ENCODE data around the gene RPS6KA3.
A peak's percentile ranks its signal among the peaks of the same experiment; 100 is the strongest.

RPS6KA3 gene

DNA sequence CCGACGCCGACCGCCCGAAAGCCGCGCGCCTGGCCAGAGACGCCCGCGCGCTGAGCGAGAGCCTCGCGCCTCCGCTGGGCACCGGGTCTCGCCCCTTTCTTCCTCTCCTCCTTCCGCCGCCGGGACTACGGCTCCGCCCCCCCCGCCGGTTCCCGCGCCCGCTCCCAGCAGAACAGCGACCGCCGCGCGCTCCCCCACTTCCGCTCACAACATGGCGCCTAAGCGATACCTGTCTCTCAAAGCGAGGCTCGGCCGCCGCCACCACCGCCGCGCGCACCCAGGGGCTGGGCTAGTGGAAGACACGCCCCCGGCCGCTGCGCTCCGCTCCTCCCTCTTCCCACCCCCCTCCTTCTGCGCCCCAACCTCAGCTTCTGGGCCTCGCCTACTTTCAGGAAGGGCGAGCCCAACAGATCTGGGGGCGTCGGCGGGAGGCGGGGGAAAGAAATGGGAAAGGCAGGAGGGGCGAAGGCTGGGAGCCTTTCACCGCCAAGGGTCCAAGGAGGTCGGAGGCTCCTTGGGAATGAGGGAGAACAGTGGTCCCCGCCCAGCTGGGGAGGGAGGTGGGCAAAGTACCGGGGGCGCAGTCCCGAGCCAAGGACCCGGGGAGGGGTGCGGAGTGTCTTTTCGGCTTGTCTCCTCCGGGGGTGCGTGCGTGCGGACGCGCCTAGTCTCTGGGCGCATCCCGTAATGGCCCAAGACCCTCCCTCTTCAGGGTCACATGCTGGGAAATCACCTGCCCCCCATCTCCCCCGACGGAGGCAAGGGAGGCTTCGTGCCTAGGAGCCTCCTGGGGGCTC lies at the start of gene RPS6KA3:
TSS of gene RPS6KA3 (minus strand) at position 100 of the 797 bp plus-strand sequence. CDS start 277 bp downstream, outside the sequence.
- no peak for FAIRE-seq

DNA sequence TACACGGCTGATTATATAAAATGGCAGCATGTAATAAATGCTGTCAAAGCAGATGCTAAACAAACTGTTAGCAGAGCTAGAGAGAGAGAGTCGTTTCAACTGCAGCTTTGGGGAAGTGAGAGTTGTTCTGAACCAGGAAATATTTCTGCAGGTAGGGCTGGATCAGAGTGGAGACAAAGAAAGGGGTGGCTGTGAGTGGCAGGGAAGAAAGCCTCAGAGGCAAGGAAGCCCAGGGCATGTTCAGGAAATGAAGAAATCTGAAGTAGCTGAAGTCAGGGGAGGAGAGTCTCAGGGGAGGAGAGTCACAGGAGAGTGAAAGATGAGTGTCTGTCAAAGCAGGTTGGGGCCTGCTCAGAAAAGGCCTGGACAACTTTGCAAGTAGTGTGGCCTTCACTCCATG lies 48.4 kb upstream of the RPS6KA3 start:
- no peak for FAIRE-seq

DNA sequence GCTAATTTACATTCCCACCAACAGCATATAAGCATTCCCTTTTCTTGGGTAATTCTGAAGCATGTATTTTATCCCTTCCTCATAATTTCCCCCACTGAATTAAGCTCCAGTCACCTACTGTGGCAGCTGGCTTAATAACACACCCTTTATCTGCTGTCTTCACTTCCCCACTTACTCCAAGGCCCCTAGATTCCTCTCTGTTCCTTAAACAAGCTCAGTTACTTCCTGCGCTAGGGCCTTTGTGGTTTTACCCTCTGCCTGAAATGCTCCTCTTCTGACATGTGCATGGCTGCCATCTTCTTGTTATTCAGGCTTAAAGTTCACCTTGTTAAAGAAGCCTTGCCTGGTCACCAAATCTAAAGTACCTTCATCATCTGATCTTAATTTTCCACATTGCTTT lies 47.2 kb upstream of the RPS6KA3 start:
- no peak for FAIRE-seq

DNA sequence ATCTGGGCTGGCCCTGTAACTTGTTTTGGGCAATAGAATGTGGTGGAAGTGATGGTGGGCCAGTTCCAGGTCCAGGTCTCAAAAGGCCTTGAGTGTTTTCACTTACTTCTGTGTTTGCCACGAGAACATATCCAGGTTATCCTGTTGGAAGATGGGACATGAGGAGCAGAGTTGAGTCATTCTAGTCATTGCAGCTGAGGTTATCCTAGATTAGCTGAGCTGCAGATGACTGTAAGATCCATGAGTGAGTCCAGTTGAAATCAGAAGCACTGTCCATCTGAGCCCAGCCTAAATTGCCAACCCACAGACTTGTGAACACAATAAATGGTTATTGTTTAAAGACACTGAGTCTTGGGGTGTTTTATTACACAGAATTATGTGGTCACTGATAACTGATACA lies 45.3 kb upstream of the RPS6KA3 start:
- no peak for FAIRE-seq

DNA sequence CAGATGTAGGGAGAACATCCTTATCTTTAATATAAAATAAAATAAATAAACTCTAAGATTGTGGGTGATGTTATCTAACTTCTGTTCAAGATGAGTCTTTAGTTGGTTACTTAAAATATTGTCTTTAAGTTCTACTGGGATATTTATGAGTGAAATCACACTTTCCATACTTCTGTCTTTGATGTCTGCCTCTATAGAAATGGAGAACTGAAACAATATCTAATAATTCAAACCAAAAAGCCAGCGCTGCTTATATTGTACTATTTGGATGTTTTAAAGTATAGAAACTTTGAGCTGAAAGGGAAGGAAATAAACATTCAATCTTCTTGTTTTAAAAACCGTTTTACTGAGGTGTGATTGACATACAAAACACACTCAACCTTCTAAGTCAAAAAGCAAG lies 44.8 kb upstream of the RPS6KA3 start:
- FAIRE-seq: no peak

DNA sequence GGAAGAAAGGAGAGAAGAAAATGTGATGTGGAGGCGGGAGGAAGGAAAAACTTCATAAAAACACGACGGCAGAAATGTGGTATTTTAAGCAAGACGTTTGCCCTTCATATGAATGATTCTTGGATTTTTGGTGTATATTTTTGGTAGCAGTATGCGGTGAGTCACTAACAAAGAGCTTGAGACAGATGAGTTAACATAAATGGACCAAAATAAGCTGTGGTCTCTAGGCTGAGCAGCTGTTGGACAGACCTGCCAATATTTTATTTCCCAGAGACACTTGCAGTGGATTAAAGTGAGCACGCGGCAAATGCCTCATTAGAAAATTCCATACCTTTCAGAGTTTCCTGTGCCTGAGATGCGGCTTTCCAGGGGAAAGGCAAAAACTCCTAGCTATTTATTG lies 43.1 kb upstream of the RPS6KA3 start:
- no peak for FAIRE-seq

DNA sequence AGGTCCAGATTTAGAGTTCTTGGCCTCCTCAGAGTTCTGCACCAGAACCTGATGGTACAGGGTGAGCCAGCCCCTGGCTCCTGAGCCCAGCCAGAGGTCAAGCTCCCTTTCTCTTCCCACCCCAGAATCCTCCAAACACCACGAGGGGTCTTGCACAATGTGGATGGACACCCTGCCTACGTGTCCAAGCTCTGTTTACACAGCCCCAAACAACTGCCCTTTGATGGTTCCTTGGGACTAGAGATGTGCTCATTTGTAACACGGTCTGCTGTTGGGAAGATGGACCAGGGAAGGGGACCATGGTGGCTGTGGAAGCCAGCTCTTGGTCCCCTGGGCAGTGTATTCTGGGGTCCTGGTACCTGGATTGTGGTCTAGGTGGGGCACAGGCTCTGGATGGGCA lies 40.0 kb upstream of the RPS6KA3 start:
- FAIRE-seq: no peak

DNA sequence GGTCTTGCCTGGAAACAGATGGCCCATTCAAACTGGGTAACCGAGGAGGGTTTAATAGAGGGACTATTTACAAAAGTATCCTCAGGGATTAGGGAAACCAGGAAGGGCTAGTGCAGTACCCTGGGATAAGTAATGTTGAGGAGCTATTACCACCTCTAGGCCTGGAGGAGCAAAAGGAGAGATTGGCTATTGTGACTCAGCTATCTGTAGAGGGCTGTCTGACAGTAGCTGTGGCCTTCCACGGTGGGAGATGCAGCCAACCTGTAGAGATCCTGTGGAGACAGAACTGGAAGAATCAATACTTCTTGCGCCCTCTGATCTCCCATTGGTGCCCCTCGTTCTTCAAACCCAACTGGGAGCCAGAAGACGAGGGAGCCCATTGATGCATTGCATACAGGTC lies 34.1 kb upstream of the RPS6KA3 start:
- no peak for FAIRE-seq

DNA sequence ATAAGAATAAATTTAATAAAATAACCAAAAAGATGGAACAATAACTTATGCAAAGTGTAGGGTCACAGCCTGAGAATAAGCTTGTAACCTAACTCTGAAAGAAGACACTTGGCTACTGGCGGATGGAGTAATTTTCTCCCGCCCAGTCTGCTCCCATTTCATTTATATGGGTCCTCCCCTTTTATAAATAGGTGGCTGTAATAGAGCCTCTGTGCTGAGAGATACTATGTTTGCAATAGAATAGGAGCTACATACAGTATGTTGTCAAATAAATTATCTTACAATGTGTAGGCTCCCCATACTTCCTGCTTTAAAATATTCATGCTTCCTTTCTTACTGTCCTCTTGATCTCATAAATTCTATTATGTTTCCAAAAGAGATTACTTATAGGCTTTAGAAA lies 28.2 kb upstream of the RPS6KA3 start:
- FAIRE-seq: no peak

DNA sequence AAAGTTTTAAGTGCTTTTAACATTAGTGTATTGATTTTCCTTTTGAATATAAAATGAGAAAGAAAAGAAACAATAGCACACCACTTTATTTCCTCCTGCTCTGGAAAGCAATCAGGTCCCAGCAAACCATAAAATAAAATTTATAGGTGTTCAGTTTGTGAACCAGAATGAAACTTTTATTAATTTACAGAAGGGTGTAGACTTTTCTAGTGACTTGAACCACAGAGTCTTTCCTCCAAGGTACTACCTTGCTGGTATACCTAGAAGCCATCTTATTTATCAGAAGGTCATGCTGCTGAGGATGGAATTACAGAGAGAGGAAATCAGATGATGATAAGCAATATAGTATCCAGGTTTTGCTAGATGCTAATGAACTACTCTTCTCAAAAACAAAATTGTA lies 27.6 kb upstream of the RPS6KA3 start:
- FAIRE-seq: no peak

DNA sequence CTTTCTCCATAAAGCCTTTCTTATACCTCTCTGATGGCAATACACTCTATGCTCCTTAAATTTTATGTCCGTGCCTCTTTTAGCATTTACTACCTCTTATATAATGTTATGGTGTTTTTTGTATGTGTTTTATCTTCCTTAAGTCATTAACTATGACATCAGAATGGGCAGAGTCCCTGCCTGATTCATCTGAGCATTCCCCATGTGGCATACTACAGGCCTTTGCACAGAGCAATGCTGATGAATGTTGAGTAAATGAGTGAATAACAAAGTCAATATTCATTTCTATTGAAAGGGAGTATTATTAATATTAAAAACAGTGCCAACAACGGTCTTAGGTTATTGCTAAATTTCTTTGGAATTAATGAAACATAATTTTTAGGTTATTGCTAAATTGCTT lies 18.8 kb upstream of the RPS6KA3 start:
- FAIRE-seq: no peak

DNA sequence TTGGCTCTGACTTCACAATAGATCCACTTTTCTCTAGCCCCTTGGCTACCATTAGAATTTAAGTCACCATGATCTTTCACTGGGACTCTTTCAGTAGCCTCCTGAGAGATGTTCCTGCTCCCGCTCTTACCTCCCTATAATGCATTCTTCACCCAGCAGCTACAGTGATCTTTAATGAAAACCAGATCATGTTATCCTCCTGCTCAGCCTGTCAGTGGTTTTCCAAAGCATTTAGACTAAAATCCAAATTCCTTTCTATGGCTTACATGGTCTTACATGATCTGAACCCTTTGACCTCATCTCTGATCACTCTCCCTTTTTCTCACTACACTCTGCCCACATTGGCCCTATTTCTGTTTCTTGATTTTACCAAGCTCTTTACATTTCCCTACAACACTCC lies 18.3 kb upstream of the RPS6KA3 start:
- FAIRE-seq: no peak

DNA sequence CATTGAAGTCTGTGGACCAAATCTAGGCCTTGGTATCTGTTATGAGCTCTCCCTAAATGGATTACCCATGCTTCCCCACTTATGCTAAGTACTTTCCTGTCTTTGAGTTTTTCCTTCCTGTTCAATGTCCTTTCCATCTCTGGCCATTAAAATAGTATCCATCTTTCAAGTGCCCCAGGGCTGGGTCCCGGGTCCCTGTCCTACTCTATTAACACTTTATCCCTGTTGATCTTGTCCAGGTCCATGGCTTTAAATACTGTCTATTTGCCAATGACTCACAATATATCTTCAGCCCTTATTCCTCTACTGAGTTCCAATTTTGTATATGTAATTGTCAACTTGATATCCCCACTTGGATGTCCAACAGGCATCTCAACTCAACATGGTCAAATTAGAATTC lies 17.7 kb upstream of the RPS6KA3 start:
- FAIRE-seq: no peak

DNA sequence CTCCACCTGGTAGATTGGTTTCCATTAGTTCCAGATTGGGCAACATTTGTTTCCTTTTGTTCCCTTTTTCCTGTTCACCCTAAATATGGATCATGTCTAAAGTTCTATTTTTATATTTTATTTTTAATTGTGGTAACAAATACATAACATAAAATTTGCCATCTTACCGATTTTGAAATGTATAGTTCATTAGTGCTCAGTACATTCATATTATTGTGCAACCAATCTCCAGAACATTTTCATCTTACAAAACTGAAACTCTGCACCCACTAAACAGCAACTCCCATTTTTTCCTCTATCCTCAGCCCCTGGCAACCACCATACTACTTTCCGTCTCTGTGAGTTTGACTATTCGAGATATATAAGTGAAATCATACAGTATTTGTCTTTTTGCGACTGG lies 14.2 kb upstream of the RPS6KA3 start:
- no peak for FAIRE-seq

DNA sequence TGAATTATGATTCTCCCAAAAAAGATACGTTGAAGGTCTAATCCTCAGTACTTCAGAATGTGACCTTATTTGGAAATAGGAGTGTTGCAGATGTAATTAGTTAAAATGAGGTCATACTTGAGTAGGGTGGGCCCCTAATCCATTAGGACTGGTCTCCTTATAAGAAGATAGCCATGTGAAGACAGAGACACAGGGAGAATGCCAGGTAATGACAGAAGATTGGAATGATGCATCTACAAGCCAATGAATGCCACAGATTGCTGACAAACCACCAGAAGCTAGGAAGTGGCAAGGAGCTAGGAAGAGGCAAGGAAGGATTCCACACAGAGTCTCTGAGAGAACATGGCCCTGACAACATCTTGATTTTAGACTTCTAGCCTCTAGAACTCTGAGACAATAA lies 7.4 kb upstream of the RPS6KA3 start:
- no peak for FAIRE-seq

DNA sequence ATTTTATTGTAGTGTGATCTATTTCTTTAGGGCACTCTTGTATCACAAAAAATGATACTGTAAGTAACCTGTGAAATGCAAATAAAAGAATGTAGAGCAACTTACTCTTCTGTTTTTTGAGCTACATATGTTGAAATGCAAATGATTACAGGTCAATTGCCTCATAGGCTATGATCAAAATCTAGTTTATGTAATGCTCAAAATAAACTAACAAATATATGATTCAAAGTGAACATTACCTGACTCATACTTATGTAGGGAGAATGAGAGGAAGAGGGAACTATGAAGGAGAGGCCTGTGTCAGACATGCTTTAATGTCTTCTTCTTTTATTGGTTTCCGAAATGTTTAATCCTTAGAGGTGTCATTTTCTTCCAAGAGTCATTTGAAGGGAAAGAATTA lies 5.0 kb upstream of the RPS6KA3 start:
- FAIRE-seq: no peak

DNA sequence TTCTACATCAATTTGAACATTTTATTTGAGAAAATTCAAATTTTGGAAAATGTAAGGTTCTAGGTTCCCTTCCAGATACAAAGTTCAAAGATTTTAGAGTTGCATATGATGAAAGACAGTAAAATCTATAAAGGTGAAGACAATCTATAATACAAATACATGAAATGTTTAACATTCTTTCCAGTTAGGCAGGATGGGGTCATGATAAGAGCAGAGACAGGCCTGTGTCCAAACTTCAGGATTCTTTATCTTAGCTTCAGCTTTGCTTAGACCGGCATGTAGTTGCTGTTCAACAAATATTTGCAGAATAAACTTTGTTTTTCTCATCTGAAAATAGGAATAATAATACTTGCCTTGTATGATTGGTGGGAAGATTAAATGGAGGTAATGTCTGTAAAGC lies 4.5 kb upstream of the RPS6KA3 start:
- FAIRE-seq: no peak

DNA sequence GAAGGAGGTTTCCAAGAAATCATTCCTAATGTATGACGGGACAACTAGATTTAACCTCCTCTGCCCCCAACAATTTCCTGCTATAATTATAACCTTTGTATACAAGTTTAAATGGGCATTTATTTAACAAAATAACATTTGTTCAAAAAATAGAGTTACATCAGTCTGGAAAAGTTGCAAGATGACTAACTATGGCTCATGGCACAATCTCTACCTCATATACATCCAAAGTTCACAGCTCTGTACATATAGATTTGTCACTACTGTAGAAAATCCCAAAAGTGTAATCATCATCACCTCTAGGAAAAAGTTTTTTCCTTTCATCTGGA lies 3.8 kb upstream of the RPS6KA3 start:
- FAIRE-seq: no peak

DNA sequence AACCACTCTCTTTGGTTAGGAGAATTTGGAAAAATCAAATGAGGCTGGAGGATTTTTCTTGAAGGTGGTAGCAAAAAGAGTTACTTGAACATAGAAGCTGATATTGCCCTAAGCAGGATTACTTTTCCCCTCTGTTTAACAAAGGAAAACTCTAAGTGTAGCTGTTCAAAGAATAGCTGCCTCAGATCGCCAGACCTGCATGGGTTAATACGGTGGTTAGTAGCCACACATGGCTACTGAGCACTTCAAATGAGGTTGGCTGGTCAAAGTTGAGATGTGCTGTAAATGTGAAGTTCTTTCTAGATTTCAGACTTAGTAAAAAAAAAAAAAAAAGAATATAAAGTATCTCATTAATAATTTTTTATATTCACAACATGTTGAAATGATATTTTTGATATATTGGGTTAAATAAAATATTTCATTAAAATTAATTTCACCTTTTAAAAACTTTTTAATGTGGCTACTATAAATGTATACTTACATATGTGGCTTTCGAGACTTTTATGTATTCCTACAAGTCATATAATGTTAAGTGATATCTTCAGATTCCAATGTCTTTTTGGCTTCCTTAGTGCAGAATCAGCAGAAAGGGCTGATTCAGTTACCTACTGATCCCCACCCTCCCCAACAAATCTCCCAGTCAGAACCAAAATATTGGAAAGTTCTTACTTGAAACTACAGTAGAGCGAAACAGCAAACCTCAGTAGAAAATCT lies 3.3 kb upstream of the RPS6KA3 start:
- FAIRE-seq: peak; percentile 46

DNA sequence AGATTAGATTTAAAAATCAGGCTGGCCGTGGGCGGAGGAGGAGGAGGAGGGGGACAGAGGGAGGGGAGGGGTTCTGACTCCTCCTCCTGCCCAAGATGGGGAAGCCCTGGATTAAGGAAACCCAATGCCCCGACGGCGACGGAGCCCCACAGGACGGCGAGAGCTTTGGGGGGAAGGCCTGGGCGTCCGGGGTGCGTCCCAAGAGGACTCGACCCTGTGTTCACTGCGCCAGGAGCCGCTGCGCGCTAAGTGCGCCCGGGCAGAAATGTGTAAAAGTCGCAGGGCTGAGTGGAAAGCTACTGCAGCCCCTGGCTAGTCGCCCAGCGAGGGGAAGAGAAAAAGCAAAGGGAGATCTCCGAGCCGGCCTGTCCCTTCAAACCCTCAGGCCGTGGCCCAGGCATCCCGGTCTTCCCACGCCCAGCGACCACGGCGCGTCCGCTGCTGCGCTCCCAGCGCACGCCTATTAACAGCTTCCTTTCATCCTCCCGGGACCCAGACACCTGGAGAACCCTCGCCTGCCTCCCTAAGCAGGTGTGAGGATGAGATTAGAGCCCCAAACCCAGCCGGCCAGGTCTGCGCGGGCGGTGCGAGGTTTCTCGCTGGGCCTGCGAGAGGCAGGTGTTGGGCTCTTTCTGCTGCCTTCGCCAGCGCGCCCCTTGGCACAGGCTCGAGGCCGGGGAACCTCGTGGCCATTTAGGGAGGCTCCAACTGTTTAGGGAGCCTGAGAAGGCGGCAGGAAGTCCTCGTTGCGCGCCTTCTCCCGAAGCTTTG lies 1.4 kb upstream of the RPS6KA3 start:
- FAIRE-seq: no peak

DNA sequence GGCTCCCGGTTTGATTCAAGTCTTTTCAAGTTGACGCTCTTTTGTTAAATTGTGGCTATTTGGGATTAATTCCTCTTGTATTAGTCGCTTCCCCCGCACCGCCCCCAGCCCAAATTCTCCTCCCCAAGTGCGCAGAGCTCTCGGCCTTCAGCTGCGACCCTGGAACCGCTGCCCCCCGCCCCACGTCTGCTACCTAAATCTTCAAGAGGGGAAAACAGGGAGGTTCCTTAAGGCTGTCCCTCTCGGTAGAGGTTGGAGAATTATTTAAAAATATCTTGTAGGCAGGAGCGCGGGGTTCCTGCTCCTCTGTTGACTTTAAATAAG lies 860 bp upstream of the RPS6KA3 start:
- FAIRE-seq: no peak

DNA sequence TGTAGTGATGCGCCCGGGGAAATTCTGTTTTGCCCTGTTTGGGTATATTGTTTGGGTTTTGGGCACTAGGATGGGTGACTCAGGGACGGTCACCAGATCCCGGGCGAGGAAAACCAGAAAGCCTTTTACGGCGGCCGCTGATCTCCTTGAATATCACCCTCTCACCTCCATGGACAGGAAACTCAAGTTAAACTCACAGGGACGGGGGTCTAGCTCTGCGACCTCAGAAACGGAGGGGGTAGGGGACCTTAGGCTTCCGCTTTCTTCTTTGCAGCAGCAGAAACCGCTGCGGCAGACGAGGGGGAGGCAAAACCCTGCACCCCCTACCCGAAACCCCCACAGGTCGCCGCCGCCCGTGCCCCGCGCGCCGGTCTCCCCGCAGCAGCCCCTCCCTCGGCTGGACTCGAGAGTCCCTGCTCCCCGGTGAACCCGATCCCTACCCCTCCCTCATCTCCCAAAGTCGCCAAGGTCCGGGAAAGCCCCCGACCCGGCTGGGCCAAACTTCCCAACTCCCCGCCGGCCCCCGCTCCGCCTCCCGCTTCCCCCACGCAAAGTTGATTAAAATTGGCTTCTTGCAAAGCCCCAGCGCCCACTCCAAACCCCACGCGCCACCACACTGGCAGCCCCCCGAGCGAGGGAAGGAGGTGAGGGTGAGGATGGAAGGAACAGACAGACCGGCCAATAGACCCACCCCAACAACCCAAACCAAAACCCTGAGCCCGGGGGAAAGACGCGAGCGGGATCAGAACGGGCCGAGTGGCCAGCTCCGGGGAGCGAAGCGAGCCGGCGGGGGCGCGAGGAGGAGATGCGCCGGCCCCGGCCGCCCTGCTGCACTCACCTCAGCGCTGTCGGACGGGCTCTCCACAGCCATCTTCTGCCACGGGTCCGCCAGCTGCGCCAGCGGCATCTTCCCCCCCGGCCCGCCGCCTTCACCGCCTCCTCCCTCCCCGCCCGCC lies 705 bp downstream of the RPS6KA3 start:
- FAIRE-seq: no peak

DNA sequence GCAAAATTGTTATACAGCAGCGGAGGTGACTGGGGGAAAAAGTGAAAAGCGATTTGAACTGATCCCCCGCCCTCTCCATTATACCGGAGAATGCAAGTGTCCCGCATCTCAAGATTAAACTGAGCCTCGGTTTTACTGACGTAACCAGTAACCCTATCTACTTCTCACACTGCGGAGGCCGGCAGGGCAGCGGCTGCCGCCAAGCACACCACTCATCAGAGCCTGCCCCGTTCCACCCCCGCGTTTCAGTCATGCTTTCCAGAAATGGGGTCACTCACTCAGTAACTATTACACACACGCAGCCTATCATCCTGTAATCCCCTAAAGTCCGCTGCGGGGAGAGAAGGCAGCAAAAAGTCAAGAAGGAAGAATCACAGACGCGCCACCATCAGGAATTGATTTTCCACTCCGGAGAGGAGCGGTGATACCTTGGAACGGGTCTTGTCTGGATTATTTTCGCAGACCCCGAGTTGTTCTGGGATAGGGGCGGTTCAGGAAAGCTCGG lies 1.4 kb downstream of the RPS6KA3 start:
- FAIRE-seq: no peak
